Measurements from ENCODE around the gene SREK1IP1.

Gene SREK1IP1

DNA sequence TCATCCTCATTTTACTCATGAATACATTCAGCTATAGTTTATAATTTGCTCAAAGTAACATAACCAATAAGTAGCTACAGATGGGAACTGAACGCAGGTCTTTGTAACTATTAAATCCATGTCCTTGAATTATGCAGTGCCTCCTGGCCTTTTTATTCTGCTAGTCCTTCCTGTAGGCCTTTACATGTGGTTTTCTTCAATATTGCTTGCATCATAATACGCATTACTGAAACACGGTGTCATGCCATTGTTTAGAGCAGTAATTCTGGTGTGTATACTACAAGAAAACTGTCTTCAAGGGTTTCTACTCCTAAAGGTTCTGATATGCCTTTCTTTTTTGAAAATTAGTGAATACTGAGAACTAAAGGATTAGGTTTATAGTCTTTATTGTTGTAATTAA, 21.0 kb upstream of the SREK1IP1 start:
- no peaks in the 10 kb centered on the region for H3K36me3 ChIP-seq (ENCODE audit: control insufficient read depth, insufficient read depth, low read length)
- no peak overlapping the region for H3K4me3 ChIP-seq (ENCODE audit: low read depth, low read length)
- H3K4me1 ChIP-seq (ENCODE audit: control insufficient read depth, insufficient read depth, low read length) = no peaks in the 10 kb centered on the region
- no peaks in the 10 kb centered on the region for H3K27me3 ChIP-seq (ENCODE audit: control insufficient read depth, insufficient read depth, low read length)
- no peaks in the 10 kb centered on the region for H3K9me3 ChIP-seq (ENCODE audit: control insufficient read depth, insufficient read depth, low read length)
- H3K9ac ChIP-seq (ENCODE audit: low read depth, low read length) = no peak overlapping the region

DNA sequence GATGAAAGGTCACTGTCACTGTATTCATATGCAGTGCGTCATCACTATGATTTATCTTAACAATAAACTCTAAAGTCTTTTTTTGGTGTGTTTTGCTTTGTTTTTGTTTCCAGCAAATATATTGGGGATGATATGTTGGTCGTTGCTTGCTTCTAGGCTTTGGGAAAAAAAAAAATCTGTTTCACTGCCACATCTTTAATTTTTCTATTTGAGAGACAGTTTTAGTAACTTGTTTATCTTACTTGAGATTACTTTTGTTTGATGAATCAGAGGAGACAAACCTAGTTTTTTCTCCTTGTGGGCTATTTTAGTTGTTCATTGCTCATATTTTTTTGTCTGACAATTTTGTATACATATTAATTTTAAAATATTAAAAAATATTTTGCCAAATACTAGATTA, 19.7 kb upstream of the SREK1IP1 start:
- Histone ChIP-seq H3K9me3 (ENCODE audit: control insufficient read depth, insufficient read depth, low read length) (no peaks in the 10 kb centered on the region), H3K36me3 (ENCODE audit: control insufficient read depth, insufficient read depth, low read length) (no peaks in the 10 kb centered on the region), H3K9ac (ENCODE audit: low read depth, low read length) (no peak overlapping the region), H3K4me3 (ENCODE audit: low read depth, low read length) (no peak overlapping the region), H3K4me1 (ENCODE audit: control insufficient read depth, insufficient read depth, low read length) (no peaks in the 10 kb centered on the region), H3K27me3 (ENCODE audit: control insufficient read depth, insufficient read depth, low read length) (no peaks in the 10 kb centered on the region)

DNA sequence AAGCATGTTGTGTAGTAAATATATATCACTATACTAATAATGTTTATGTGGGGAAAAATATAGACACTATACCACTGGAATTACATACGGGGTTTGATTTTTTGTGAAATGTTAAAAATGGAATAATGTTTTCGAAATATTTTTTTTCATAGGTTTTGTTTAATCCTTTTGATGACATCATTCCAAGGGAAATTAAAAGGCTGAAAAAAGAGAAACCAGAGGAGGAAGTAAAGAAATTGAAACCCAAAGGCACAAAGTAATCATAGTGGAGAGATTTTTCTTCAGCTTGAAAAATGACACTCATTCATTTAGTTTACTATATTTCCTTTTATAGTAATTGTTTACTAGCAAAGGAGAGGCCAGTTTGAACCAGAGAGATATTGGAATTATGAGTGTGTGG, 17.9 kb upstream of the SREK1IP1 start:
- H3K4me3 ChIP-seq (ENCODE audit: low read depth, low read length) = no peak overlapping the region
- no peaks in the 10 kb centered on the region for H3K27me3 ChIP-seq (ENCODE audit: control insufficient read depth, insufficient read depth, low read length)
- H3K36me3 ChIP-seq (ENCODE audit: control insufficient read depth, insufficient read depth, low read length) = no peaks in the 10 kb centered on the region
- no peak overlapping the region for H3K9ac ChIP-seq (ENCODE audit: low read depth, low read length)
- H3K9me3 ChIP-seq (ENCODE audit: control insufficient read depth, insufficient read depth, low read length) = no peaks in the 10 kb centered on the region
- H3K4me1 ChIP-seq (ENCODE audit: control insufficient read depth, insufficient read depth, low read length) = no peaks in the 10 kb centered on the region

DNA sequence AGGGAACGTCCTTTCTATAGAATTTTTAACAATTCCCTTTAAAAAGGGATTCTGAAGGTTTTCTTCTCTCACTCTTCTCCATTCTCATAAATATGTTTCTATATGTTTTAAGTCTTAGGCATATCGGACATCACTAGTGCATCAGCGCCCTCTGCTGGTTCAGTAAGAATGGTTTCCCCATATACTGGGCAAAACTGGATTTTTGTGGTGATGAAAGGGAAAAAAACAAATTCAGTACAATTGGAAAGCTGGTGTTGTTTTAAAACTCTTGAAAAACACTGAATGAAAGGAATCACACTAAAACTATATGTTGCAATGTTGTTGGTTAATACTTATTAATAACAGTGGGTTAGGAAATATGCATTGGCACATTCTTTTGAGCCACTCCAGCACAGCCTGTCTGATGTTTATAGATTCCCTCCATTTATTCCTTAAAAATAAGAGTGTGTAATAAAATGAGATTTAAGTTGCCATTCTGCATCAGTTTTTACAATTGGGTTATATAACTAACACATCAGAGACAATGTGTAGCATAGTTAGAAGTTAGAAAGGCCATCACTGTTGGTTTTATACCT, 16.0 kb upstream of the SREK1IP1 start:
- Histone ChIP-seq H3K4me3 (ENCODE audit: low read depth, low read length) (no peak overlapping the region), H3K9me3 (ENCODE audit: control insufficient read depth, insufficient read depth, low read length) (no peaks in the 10 kb centered on the region), H3K9ac (ENCODE audit: low read depth, low read length) (no peak overlapping the region), H3K36me3 (ENCODE audit: control insufficient read depth, insufficient read depth, low read length) (no peaks in the 10 kb centered on the region), H3K27me3 (ENCODE audit: control insufficient read depth, insufficient read depth, low read length) (no peaks in the 10 kb centered on the region), H3K4me1 (ENCODE audit: control insufficient read depth, insufficient read depth, low read length) (no peaks in the 10 kb centered on the region)

DNA sequence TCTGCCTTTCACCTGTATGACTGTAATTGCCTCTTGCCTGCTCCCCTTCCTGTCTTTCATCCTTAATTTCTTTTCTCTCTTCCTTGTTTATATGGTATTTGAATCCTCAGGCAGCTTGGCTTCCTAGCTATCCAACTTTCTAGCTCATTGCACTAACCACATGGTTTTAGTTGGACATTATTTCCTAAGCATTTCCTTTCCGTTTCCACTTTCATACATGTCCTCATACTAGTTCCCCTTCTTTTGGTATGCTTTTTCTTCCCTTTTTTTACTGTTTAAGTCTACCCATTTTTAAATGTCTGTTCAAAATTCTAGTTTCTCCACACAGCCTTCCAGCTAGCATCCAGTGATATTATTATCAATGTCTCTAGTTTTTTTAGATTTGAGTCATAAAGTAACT, 6.8 kb upstream of the SREK1IP1 start:
- no peaks in the 10 kb centered on the region for H3K27me3 ChIP-seq (ENCODE audit: control insufficient read depth, insufficient read depth, low read length)
- H3K9ac ChIP-seq (ENCODE audit: low read depth, low read length) = no peak overlapping the region
- H3K9me3 ChIP-seq (ENCODE audit: control insufficient read depth, insufficient read depth, low read length) = no peaks in the 10 kb centered on the region
- H3K4me1 ChIP-seq (ENCODE audit: control insufficient read depth, insufficient read depth, low read length) = no peaks in the 10 kb centered on the region
- H3K36me3 ChIP-seq (ENCODE audit: control insufficient read depth, insufficient read depth, low read length) = no peaks in the 10 kb centered on the region
- no peak overlapping the region for H3K4me3 ChIP-seq (ENCODE audit: low read depth, low read length)

DNA sequence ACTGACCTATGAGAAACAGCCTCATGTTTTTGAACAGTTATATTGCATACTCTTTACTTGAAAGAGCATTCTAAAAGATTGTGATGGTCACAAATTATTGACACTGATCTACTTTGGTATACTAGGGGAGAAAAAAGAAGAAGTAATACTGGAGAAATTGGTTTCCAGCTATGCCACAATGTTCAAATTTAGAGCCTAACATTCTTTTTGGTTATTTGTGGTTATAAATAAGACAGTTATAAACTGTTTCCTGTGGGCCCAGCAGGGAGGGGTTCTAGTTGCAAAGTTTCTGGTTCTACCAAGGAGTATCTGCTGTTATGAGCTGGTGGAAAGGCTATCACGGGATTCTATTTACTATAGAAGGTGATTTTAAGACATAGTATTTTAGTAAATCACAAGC, 5.0 kb upstream of the SREK1IP1 start:
- Histone ChIP-seq H3K27me3 (ENCODE audit: control insufficient read depth, insufficient read depth, low read length) (no peaks in the 10 kb centered on the region), H3K4me3 (ENCODE audit: low read depth, low read length) (no peak overlapping the region), H3K9me3 (ENCODE audit: control insufficient read depth, insufficient read depth, low read length) (no peaks in the 10 kb centered on the region)

DNA sequence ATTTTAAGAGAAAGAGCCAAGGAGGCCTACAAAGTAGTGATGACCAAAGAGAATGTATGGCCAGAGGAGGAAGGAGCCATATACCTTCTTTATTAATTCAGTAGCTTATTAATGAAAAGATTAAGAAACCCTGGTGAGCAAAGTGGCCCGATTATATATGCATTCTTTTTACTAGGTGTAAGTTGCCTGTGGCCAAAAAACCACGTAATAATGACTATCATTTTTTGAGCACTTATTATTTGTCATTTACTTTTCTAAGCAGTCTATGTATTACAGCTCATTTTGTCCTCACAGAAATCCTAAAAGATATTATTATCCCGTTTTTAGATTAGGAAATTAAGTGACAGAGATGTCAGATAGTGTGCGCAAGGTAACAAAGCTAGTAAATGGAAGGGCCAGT, 3.2 kb upstream of the SREK1IP1 start:
- H3K4me3 ChIP-seq (ENCODE audit: low read depth, low read length) = no peak overlapping the region
- H3K4me1 ChIP-seq (ENCODE audit: control insufficient read depth, insufficient read depth, low read length) = no peaks in the 10 kb centered on the region
- H3K9ac ChIP-seq (ENCODE audit: low read depth, low read length) = no peak overlapping the region
- H3K27me3 ChIP-seq (ENCODE audit: control insufficient read depth, insufficient read depth, low read length) = no peaks in the 10 kb centered on the region
- no peaks in the 10 kb centered on the region for H3K9me3 ChIP-seq (ENCODE audit: control insufficient read depth, insufficient read depth, low read length)
- no peaks in the 10 kb centered on the region for H3K36me3 ChIP-seq (ENCODE audit: control insufficient read depth, insufficient read depth, low read length)

More for the DNA sequence above, 5.0 kb upstream of the SREK1IP1 start:
- no peak overlapping the region for H3K9ac ChIP-seq (ENCODE audit: low read depth, low read length)
- H3K4me1 ChIP-seq (ENCODE audit: control insufficient read depth, insufficient read depth, low read length) = no peaks in the 10 kb centered on the region
- no peaks in the 10 kb centered on the region for H3K36me3 ChIP-seq (ENCODE audit: control insufficient read depth, insufficient read depth, low read length)

DNA sequence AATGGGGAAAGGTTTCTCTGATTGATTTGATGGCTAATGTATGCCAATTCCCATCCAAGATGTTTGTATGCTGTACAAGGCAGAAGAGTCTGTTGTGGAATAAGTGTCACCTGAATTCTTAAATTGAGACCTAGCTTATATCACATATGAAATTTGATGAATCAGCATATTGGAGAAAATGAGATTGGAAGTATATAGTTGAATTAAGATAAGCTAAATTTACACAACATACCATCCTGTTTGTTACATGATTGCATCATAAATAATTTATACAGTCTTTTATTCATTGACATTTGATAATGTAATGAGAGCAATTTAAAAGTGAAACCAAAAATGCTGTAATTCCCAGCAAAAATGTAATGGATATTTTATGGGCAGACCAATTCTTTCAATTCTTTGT, 1.4 kb upstream of the SREK1IP1 start:
- peak overlapping the region; percentile 98 for H3K9ac ChIP-seq (ENCODE audit: low read depth, low read length)
- H3K4me3 ChIP-seq (ENCODE audit: low read depth, low read length) = peak overlapping the region; percentile 96
- no peaks in the 10 kb centered on the region for H3K9me3 ChIP-seq (ENCODE audit: control insufficient read depth, insufficient read depth, low read length)
- no peaks in the 10 kb centered on the region for H3K4me1 ChIP-seq (ENCODE audit: control insufficient read depth, insufficient read depth, low read length)
- no peaks in the 10 kb centered on the region for H3K36me3 ChIP-seq (ENCODE audit: control insufficient read depth, insufficient read depth, low read length)
- no peaks in the 10 kb centered on the region for H3K27me3 ChIP-seq (ENCODE audit: control insufficient read depth, insufficient read depth, low read length)

DNA sequence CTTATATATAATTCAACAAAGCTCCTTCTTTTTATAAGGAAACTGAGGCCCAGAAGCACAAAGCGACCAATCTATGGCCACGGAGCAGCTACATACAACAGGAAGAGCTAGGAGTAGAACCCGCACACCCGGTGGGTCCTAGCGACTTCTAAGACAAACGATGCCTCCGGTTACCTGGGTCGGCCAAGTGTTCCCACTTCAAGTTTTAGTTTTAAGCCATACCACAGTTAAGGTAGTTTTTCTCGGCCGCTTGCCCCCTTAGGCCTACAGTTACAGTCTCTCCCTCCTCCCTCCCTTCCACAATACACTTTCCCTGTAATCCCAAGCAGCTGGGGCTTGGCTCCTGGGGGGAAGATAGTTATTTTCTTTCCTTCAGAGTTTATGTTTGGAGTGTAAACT, 533 bp downstream of the SREK1IP1 start:
- Histone ChIP-seq H3K4me1 (ENCODE audit: control insufficient read depth, insufficient read depth, low read length) (no peaks in the 10 kb centered on the region), H3K4me3 (ENCODE audit: low read depth, low read length) (peak overlapping the region; percentile 96), H3K9ac (ENCODE audit: low read depth, low read length) (peak overlapping the region; percentile 98), H3K36me3 (ENCODE audit: control insufficient read depth, insufficient read depth, low read length) (no peaks in the 10 kb centered on the region), H3K9me3 (ENCODE audit: control insufficient read depth, insufficient read depth, low read length) (no peaks in the 10 kb centered on the region), H3K27me3 (ENCODE audit: control insufficient read depth, insufficient read depth, low read length) (no peaks in the 10 kb centered on the region)

DNA sequence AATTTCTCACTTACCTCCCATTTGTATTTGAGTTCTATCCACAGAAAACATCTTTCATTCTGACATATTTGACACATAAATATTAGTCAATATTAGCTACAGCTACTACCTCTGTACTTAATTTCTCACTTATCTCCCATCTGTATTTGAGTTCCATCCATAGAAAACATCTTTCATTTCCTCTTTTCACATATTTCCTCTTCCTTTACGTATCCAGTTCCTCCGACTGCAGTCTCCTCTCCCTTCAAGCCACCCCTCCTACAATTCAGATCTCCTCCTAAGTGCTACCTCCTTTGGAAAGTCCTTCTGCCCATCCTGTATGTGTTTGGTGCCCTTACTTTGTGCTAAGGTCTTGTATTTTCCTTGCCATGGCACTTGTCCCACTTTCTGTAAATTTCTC, 1.6 kb downstream of the SREK1IP1 start:
- H3K9ac ChIP-seq (ENCODE audit: low read depth, low read length) = no peak overlapping the region
- no peaks in the 10 kb centered on the region for H3K4me1 ChIP-seq (ENCODE audit: control insufficient read depth, insufficient read depth, low read length)
- H3K36me3 ChIP-seq (ENCODE audit: control insufficient read depth, insufficient read depth, low read length) = no peaks in the 10 kb centered on the region
- peak overlapping the region; percentile 96 for H3K4me3 ChIP-seq (ENCODE audit: low read depth, low read length)
- H3K27me3 ChIP-seq (ENCODE audit: control insufficient read depth, insufficient read depth, low read length) = no peaks in the 10 kb centered on the region
- no peaks in the 10 kb centered on the region for H3K9me3 ChIP-seq (ENCODE audit: control insufficient read depth, insufficient read depth, low read length)

DNA sequence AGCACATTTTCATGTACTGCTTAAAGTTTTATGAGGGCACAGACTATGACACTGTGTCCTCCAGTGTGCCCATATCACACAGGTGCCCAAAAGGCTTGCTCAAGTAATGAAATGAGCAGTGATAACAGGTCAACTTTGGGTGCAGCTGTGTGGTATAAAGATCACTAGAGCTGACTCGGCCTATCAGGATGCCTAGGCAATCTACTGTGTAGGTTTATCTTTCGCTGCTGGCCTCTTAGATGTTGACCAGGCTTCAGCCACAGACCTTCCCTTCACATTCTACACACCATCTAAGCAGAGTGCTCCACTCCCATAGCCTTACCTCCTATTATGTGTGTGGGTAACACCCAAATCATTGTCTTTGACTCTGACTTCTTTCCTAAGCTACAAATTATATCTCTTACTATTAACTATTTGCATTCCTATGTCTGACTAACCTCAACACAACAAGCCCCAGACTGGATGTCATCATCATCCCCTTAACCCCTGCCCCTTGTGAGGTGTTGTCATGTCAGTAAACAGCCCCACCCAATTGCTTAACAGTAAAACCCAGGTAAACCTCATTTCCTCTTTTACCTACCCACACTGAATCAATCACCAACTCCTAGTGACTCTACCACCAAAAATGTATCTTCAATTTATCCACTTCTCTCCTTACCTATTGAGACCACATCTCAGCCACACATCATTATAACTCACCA, 2.5 kb downstream of the SREK1IP1 start:
- no peaks in the 10 kb centered on the region for H3K9me3 ChIP-seq (ENCODE audit: control insufficient read depth, insufficient read depth, low read length)

DNA sequence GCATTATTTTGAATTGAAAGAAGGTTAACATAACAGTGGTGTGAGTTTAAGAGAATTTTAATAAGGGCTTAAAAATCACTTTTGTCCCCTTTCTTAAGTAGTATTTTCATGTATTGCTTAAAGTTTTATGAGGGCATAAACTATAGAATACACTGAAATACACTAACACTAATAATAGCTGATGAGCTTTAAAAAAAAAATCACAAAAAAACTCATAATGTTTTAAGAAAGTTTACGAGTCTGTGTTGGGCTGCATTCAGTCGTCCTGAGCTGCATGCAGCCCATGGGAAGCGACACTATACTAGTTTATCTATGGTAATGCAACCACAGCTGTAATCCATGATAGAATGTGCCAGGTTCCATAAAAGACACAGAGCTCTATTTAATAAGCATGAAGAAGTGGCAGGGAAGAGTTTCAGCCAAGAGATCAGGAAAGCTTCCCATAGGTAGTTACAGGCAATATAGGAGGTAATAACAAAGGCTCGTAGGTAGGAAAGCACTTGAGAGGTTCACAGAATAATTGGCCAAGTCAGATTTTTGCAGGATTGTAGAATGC, 4.5 kb downstream of the SREK1IP1 start:
- Histone ChIP-seq H3K4me1 (ENCODE audit: control insufficient read depth, insufficient read depth, low read length) (no peaks in the 10 kb centered on the region), H3K4me3 (ENCODE audit: low read depth, low read length) (no peak overlapping the region), H3K27me3 (ENCODE audit: control insufficient read depth, insufficient read depth, low read length) (no peaks in the 10 kb centered on the region), H3K36me3 (ENCODE audit: control insufficient read depth, insufficient read depth, low read length) (no peaks in the 10 kb centered on the region), H3K9ac (ENCODE audit: low read depth, low read length) (no peak overlapping the region), H3K9me3 (ENCODE audit: control insufficient read depth, insufficient read depth, low read length) (no peaks in the 10 kb centered on the region)

More for the DNA sequence above, 2.5 kb downstream of the SREK1IP1 start:
- no peaks in the 10 kb centered on the region for H3K36me3 ChIP-seq (ENCODE audit: control insufficient read depth, insufficient read depth, low read length)
- H3K4me1 ChIP-seq (ENCODE audit: control insufficient read depth, insufficient read depth, low read length) = no peaks in the 10 kb centered on the region
- H3K9ac ChIP-seq (ENCODE audit: low read depth, low read length) = no peak overlapping the region
- H3K27me3 ChIP-seq (ENCODE audit: control insufficient read depth, insufficient read depth, low read length) = no peaks in the 10 kb centered on the region
- no peak overlapping the region for H3K4me3 ChIP-seq (ENCODE audit: low read depth, low read length)

All from iPS-15b (cell line).